Measurements from ENCODE around the gene DAAM1. TPM values are rescaled to one million over a fixed set of nuclear protein-coding genes. Genes with fewer than 3 reads are reported as not detected.

The DAAM1 gene
- total RNA-seq, 2 donors from 2014 or later, result 61.4 to 67.0 TPM

DNA sequence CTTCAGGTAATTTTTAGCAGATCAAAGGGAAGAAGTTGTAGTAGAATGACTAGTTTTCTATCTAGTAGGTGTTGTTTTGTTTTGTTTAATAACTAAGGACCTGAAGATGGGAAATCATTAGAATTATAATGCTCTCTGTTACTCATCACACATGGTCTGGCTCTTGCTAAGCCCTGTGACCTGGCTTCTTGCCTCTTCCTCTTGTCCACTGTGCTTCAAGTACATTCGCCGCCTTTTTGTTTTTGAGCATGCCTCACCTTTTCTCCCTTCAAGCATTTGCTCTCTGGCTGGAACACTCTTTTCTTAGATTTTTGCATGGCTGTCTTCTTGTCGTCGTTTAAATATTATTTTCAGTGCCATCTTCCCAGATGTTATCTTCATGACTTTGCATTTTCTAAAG lies 47.7 kb downstream of the DAAM1 start:
- no peaks in the 10 kb centered on the region for H3K27me3 ChIP-seq
- no peak for DNase-seq (ENCODE audit: low spot score)
- H3K27ac ChIP-seq, result peak overlapping the region; percentile 47 to 70
- no peak overlapping the region for H3K4me3 ChIP-seq
- TF ChIP-seq, protein P1, sequence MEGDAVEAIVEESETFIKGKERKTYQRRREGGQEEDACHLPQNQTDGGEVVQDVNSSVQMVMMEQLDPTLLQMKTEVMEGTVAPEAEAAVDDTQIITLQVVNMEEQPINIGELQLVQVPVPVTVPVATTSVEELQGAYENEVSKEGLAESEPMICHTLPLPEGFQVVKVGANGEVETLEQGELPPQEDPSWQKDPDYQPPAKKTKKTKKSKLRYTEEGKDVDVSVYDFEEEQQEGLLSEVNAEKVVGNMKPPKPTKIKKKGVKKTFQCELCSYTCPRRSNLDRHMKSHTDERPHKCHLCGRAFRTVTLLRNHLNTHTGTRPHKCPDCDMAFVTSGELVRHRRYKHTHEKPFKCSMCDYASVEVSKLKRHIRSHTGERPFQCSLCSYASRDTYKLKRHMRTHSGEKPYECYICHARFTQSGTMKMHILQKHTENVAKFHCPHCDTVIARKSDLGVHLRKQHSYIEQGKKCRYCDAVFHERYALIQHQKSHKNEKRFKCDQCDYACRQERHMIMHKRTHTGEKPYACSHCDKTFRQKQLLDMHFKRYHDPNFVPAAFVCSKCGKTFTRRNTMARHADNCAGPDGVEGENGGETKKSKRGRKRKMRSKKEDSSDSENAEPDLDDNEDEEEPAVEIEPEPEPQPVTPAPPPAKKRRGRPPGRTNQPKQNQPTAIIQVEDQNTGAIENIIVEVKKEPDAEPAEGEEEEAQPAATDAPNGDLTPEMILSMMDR (IDR thresholded peaks at IDR 0.05), result no peak
- peaks cover 3 to 68% of the 10 kb centered on the region in 2 donors for H3K4me1 ChIP-seq
- no peaks in the 10 kb centered on the region for H3K9me3 ChIP-seq
- H3K36me3 ChIP-seq, result no peaks in the 10 kb centered on the region

DNA sequence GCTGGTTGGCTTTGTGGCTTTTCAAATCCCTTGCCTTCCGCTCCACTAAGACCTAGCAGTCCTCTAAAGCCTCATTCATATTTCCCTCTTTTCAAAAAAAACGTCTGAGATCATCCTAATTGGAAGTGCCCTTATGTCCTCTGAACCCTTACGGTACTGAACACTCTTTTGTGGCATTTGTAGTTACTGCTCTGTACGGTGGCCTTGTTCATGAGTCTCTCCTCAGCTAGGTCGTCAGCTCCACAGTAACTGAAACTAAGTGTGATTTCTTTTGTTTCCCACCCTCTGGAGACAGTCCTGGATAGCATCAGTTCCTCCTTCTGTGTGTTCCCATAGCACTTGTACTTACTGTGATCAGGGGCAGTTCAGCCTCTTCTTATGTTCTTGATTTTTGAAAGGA lies 49.7 kb downstream of the DAAM1 start:
- TF ChIP-seq, protein P1 (IDR thresholded peaks at IDR 0.05), result no peak
- Histone ChIP-seq H3K27me3 (no peaks in the 10 kb centered on the region), H3K4me1 (peaks cover 3 to 64% of the 10 kb centered on the region in 2 donors), H3K4me3 (no peak overlapping the region), H3K27ac (peak overlapping the region; percentile 22 to 70), H3K36me3 (no peaks in the 10 kb centered on the region), H3K9me3 (no peaks in the 10 kb centered on the region)
- DNase-seq (ENCODE audit: low spot score), result no peak

DNA sequence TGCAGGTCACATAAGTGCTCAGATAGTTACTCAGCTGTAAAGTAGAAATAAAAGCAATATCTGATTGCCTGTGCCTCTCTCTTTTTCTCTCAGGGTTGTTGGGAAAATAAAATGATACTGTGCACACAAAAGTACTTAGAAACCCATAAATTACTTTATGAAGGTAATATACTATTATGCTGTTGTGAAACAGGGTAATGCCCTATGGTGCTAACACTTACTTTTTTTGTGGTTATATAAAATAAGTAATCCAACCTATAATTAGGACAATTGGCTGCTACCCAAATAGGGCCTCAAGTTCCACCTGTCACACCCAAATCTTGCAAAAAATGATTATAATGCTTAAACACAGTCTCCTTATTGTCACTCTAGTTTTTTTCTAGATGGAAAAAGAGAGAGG lies 50.6 kb downstream of the DAAM1 start:
- no peak for DNase-seq (ENCODE audit: low spot score)
- TF ChIP-seq, protein P1 (IDR thresholded peaks at IDR 0.05), result no peak
- H3K9me3 ChIP-seq, result no peaks in the 10 kb centered on the region
- H3K4me3 ChIP-seq, result no peak overlapping the region
- H3K36me3 ChIP-seq, result no peaks in the 10 kb centered on the region
- peaks cover 3 to 64% of the 10 kb centered on the region in 2 donors for H3K4me1 ChIP-seq
- H3K27ac ChIP-seq, result peak overlapping the region in 1 of 2 donors; percentile 70
- H3K27me3 ChIP-seq, result no peaks in the 10 kb centered on the region

DNA sequence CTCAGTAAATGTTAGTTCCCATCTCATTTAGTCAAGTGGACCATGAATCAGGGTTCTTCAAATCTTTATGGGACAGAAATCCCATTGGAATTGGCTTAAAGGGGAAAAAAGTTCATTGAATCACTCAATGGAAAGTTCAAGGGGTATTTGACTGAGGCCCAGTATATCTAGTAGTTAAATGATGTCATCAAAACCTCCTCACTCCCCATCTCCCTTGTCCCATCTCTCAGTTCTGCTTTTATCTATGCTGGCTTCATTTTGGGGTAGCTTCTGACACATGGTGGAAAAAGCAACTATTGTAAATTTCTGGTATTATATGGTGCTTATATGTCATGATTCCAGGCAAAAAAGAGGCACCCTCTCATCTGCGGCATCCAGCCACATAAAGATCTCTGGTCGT lies 51.9 kb downstream of the DAAM1 start:
- TF ChIP-seq, protein P1 (IDR thresholded peaks at IDR 0.05), result no peak
- H3K4me3 ChIP-seq, result no peak overlapping the region
- DNase-seq (ENCODE audit: low spot score), result no peak
- H3K27ac ChIP-seq, result no peak overlapping the region
- H3K27me3 ChIP-seq, result no peaks in the 10 kb centered on the region
- no peaks in the 10 kb centered on the region for H3K36me3 ChIP-seq
- H3K9me3 ChIP-seq, result no peaks in the 10 kb centered on the region
- H3K4me1 ChIP-seq, result peaks cover 3 to 71% of the 10 kb centered on the region in 2 donors

DNA sequence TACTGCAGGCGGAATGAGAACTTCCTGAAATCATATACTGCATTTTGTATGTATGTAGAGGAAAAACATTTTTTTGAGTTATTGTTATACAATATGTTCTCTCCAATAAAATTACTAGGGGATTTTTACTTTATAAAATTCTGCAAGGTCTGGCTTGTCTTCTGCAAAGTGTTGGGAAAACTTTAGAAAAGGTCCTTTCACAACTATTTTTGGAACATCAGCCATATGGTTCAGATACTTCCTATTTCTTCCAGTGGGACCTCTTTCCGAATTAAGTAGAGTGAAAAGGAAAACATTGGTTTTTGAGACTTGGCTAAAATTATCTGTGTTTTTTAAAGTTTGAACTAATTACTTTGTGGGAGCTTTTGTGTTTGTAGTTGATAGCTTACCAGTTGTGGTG lies 52.7 kb downstream of the DAAM1 start:
- no peaks in the 10 kb centered on the region for H3K9me3 ChIP-seq
- no peaks in the 10 kb centered on the region for H3K27me3 ChIP-seq
- peaks cover 3 to 68% of the 10 kb centered on the region in 2 donors for H3K4me1 ChIP-seq
- H3K36me3 ChIP-seq, result no peaks in the 10 kb centered on the region
- no peak overlapping the region for H3K4me3 ChIP-seq
- peak overlapping the region in 1 of 2 donors; percentile 16 for H3K27ac ChIP-seq
- DNase-seq (ENCODE audit: low spot score), result no peak
- TF ChIP-seq, protein P1 (IDR thresholded peaks at IDR 0.05), result no peak

DNA sequence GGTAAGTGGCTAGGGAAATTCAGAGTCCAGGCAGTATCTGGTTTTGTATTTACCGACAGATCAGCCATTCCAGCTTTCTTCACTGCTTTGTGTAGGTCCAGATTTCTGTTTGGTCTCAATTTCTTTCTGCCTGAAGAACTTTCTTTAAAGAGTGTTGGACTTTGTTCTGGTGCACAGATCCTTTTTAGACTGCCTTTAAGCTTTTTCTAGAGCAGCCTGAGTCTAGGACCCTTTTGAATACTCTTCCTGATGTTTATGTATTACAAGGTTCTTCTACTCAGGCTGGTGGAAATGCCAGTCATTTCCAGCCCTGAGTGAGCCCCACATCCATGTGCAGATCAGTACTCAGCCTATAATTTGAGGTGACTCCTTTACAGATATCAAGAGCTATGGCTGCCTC lies 54.7 kb downstream of the DAAM1 start:
- TF ChIP-seq, protein P1 (IDR thresholded peaks at IDR 0.05), result no peak
- DNase-seq (ENCODE audit: low spot score), result no peak
- Histone ChIP-seq H3K4me3 (no peak overlapping the region), H3K9me3 (no peaks in the 10 kb centered on the region), H3K27ac (no peak overlapping the region), H3K36me3 (no peaks in the 10 kb centered on the region), H3K27me3 (no peaks in the 10 kb centered on the region), H3K4me1 (peaks cover 3 to 55% of the 10 kb centered on the region in 2 donors)

All from right atrium auricular region (tissue), 2 donors.